MM.1S (cell line): ENCODE data around the gene SH3BP5L.

Source experiments
- CTCF ChIP-seq: fragments of 300-600 bp; sonication (generic); IDR thresholded peaks from 2 replicates; pipeline ENCODE4 v1.5.1; 2016; ENCODE audit warnings: antibody characterized with exemption, low read length, mixed read lengths
- EZH2 ChIP-seq: fragments of 300-600 bp; sonication (generic); optimal IDR thresholded peaks from 2 replicates; pipeline ENCODE3; 2017; ENCODE audit warnings: low read depth, mild to moderate bottlenecking, antibody characterized with exemption, low read length, mixed read lengths
- EZH2phosphoT487 ChIP-seq: fragments of 300-600 bp; sonication (generic); IDR thresholded peaks from 2 replicates; pipeline ENCODE4 v1.6.1; 2018; ENCODE audit warnings: antibody characterized with exemption, low read length

- TF ChIP-seq CTCF (no peak), EZH2 (no peak), EZH2phosphoT487 (no peak)
Observed at GRCh38 chr1:248821101-248821500, 4.6 kb downstream of the SH3BP5L start.
